ENCODE measurements around the gene ZSCAN18.
"Not testable (repeated sequence)": the region's sequence is repeated elsewhere in the genome, so short reads cannot be mapped to it uniquely, and the experiment has no call there.

The ZSCAN18 gene, protein sequence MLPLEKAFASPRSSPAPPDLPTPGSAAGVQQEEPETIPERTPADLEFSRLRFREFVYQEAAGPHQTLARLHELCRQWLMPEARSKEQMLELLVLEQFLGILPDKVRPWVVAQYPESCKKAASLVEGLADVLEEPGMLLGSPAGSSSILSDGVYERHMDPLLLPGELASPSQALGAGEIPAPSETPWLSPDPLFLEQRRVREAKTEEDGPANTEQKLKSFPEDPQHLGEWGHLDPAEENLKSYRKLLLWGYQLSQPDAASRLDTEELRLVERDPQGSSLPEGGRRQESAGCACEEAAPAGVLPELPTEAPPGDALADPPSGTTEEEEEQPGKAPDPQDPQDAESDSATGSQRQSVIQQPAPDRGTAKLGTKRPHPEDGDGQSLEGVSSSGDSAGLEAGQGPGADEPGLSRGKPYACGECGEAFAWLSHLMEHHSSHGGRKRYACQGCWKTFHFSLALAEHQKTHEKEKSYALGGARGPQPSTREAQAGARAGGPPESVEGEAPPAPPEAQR

DNA sequence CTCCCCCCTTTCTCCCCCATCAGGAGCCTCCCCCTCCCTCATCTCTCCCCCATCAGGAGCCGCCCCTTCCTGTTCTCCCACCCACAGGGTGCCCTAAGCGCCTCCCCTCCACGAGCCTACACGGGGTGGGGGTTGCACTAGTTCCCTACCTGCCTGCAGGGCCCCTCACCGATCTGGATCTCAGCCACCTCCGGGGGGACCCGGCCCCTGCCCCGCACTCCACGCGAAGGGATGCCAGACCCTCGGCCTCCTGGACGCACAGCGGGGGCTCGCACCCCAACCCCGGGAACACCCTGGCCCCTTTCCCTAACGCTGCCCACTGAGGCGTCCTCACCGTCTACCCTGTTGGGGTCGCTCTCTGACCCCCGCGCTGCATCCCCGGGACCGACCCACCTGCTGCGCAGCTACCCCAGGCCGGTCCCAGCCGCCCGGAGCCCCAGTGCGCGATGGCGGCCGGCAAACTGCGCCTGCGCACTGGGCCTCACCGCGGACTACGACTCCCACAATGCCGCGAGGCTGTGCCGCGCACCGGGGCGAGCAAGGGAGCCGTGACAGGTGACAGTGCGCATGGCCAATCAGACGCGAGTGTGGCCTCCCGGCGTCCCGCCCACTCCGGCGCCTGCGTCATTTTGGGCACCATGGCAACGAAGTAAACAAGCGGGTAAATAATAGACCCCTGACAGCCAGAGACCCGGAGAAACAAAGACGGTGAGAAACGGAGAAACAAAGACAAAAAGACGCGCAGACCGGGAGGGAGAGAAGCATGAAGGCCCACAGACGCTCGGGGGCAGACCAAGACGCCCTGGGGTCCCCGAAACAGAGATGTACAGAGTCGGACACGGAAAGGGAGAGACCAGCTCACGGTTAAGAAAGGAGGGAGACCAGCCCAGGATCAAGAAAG, at the start of gene ZSCAN18:
Gene ZSCAN18 (minus strand): TSS at position 451 of the 901 bp plus-strand sequence. CDS start 7,964 bp downstream, outside the sequence.
- peak; percentile 93 for DNase-seq

DNA sequence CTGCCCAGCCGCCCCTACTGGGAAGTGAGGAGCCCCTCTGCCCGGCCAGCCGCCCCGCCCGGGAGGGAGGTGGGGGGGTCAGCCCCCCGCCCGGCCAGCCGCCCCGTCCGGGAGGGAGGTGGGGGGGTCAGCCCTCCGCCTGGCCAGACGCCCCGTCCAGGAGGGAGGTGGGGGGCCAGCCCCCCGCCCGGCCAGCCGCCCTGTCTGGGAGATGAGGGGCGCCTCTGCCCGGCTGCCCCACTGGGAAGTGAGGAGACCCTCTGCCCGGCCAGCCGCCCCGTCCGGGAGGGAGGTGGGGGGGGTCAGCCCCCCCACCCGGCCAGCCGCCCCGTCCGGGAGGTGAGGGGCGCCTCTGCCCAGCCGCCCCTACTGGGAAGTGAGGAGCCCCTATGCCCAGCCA, 49.4 kb upstream of the ZSCAN18 start:
- not testable (repeated sequence) for DNase-seq

DNA sequence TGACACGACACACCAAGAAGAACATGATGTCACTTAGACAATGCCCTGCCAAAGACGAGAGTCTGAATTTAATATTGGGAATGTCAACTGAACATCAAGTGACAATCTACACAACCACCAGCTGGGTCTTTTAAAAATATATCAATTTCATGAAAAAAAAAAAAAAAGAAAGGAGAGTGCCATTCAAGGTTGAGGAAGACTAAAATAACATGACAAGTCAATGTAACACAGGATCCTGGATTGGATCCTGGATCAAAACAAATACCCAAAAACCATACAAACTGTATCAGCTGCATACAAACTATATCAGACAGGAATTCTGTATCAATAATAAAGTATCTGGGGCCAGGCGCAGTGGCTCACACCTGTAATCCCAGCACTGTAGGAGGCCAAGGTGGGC, 47.8 kb upstream of the ZSCAN18 start:
- DNase-seq: no peak

DNA sequence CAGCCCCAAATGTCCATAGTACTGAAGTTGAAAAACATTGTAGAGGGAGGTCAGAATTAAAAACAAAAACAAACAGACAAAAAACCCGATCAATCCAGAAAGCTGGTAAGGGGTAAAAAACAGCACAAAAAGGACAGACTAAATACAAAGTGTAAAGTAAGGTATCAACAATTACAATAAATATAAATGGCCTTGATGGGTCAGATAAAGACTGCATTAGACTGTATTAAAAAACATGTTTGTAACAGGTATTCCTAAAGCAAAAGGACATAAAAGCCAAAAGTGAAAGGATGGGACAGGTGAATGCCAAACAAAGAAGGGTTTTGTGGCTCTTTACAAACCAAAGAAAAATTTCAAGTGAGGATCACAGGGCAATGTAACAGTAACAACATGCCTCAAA, 36.2 kb upstream of the ZSCAN18 start:
- no peak for DNase-seq

DNA sequence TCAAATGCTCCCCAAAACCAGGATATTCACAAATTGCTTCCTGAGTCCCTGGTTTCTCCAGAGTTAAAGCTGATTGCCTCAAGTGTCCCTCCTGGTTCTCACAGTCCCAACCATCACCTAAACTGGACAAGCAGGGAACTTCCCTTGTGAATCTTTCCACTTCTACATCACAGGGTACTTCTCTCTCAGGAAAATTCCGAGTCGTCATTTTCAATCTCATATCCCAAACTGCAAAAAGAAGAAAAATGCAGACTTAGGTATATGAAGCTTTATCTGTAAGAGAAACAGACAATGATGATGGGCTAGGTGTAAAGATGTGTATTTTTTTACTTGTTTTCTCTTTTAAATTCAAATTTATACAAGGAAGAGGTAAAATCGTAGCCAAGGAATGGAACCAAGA, 31.3 kb upstream of the ZSCAN18 start:
- DNase-seq: no peak

DNA sequence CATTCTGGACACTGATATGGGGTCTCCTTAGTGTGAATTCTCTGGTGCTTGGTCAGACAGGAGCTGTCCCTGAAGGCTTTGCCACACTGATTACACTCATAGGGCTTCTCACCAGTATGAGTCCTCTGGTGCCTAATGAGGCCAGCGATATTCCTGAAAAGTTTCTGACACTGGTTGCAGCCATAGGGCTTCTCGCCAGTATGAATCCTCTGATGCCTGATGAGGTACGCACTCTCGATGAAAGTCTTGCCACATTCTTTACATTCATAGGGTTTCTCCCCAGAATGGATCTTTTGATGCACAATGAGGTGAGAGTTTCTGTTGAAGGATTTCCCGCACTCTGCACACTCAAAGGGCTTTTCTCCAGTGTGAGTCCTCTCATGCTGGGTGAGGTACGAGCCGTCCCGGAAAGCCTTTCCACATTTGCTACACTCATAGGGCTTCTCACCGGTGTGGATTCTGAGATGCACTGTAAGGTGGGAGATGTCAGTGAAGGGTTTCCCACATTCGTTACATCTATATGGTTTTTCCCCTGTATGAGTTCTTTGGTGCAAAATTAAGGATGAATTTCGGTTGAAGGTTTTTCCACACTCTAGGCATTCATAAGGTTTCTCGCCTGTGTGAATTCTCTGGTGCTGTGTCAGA, 30.1 kb upstream of the ZSCAN18 start:
- DNase-seq: no peak

DNA sequence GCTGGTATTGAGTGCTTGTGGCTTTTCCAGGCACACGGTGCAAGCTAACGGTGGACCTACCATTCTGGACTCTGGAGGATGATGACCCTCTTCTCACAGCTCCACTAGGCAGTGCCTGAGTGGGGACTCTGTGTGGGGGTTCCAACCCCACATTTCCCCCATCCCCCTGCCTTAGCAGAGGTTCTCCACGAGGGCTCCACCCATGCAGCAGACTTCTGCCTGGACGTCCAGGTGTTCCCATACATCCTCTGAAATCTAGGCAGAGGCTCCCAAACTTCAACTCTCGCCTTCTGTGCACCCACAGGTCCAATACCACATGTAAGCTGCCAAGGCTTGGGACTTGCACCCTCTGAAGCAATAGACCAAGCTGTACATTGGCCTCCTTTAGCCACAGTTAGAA, 25.3 kb upstream of the ZSCAN18 start:
- no peak for DNase-seq

DNA sequence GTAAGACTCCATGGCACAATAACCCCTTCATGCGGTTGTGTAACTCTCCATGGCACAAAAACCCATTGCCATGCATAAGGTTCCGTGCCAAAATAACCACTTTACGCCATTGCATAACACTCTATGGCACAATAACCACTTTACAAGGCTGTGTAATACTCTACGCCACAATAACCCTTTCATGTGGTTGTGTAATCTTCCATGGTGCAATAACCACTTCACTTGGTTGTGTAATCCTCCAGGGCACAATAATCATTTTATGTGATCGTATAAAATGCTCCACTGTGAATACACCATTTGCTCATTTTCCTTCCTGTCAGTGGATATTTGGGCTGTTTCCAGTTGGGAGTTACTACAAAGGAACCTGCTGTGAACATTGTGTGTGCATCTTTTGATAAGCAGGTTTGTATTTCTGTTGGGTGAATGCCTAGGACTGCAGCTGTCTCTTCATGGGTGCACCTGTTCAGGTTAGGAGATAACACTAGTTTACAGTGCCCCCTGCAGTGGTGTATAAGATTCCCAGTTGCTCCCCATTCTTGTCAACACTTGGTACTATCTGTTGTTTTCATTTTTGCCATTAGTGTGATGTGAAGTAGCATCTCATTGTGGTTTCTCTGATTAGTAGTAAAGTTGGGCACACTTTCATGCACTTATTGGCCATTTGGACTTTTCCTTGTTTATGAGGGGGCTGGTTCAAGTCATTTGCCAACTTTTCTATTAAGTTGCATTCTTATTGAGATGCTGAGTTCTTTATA, 21.1 kb upstream of the ZSCAN18 start:
- no peak for DNase-seq

DNA sequence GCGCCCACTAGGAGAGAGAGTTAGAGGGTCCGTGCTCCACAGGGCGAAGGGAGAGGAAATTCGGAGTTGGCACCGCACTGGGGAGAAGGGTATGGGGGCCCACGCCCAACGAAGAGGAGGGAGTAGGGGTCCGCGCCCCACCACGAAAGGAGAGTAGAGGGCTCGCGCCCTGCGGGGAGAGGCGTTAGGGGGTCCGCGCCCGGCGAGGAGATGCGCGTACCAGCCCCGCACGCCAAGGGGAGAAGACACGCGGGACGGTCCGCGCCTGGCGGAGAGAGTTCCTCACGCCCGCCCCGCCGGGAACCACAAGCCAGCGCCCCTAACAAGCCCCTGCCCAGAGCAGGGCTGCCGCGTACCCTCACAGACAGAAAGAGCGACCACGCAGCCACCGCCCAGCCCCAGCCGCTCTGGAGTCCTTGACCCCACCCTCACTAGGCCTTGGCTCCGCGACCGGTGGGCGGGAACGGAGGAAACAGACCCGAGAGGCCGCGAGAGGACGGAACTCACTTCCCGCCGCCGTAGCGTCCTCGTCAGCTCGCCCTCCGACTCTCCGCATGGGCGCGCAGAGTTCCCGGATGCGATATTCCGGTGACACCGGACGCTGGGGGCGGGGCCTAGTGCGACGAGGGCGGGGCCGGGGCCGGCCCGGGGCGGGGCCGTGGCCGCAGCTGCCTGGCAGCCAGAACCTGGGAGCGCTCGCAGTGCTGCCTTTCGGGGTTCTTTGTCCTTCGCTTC, 20.0 kb upstream of the ZSCAN18 start:
- DNase-seq: no peak

DNA sequence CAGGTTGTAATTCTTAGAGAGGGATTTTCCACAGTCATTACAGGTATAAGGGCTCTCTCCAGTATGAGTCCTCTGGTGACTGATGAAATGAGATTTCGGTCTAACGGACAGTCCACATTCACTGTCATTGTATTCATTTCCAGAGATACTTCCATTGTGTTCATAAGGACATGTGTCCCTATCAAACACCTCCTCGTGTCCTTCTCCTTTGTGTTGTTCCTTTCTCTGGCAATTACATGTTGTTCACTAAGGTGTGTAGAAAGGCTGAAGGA, 10.5 kb upstream of the ZSCAN18 start:
- DNase-seq: no peak

DNA sequence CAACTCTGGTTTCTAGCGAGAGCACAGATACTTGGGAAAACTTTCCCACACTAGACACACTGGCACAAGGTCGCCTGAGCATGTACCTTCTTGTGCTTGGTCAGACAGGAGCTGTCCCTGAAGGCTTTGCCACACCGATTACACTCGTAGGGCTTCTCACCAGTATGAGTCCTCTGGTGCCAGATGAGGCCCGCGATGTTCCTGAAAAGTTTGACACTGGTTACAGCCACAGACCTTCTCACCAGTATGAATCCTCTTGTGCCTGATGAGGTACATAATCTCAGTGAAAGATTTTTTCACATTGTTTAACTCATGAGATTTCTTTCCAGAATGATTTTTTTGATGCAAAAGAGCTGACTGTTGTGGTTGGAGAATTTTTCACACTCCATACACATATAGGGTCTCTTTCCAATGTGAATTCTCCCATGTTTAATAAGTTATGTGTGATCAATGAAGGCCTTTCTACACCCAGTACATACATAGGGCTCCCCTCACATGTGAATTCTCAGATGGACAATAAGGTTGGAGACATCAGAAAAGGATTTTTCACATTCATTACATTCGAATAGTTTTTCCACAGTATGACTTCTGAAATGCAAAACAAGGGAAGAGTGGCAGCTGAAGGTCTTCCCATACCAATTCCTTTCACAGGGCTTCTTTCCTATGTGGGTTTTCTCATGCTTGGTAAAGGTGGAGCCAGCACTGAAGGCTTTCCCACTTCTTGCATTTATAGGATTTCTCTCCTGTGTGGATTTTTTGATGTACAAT, 9.9 kb upstream of the ZSCAN18 start:
- no peak for DNase-seq

DNA sequence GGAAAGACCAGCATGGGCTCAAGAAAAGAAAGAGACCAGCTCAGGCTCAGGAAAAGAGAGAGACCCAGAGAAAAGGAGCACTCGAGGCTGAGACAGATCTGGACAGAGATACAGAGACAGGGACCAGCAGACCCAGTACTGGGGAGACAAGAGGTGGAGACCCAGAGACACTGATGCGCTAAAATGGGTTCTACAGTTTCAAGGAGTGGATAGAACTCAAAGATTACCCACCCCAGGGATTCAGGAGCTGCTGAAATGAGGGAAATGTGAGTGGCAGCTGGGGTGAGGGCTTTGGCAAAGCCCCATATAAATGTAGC, 609 bp upstream of the ZSCAN18 start:
- DNase-seq: no peak

DNA sequence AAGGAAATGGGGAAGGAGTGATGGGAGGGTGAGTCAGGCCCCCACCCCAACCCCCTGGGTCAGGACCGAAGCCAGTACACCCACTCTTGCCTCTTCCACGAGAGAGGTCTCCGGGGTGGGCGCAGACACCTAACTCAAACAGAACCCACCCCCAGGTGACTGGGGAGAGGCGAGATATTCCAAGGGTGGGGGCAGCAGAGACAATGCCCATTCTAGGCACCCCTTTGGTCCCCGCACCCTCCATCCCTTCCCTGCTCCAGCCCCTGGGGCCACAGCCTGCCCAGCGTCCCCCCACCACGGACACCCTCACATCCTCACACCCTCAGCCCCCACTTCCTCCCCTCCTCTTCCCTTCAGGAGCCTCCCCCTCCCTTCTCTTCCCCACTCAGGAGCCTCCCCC, 682 bp downstream of the ZSCAN18 start:
- DNase-seq: no peak

DNA sequence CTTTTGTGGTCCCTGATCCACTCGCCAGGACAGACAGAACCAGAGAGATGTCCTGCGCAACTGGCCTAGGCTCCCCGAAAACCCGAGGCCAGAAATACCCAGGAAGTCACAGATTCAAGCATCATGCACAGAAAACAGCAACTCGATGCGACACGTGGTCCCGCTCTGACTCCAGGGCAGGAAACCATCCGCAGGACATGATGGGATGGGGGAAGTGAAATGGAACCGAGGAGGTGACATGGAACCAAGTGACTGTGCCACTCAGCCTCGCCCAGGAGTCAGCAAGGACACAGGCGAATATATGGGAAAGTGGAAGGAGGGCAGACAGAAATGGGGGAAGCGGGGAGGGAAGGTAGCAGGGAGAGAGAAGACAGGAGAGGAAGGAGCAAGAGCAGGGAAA, 1.1 kb downstream of the ZSCAN18 start:
- DNase-seq: no peak

DNA sequence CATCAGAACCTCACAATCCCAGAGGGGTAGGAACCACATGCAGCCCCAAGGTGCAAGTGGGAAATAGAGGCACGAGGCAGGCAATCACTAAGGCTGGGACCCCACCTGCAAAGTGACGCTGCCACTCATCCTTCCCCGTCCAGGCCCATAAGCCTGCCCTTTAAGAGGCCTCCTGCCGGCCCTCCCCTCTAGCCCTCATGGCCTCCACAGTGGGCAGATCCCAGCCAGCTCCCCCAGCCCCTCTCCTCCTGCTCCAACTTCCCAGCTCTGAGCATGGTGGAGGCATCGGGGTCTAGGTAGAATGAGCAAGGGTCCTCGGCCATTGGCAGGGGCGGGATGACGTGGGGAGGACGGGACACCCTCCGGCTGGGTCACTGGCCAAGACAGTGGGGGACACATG, 2.7 kb downstream of the ZSCAN18 start:
- no peak for DNase-seq

DNA sequence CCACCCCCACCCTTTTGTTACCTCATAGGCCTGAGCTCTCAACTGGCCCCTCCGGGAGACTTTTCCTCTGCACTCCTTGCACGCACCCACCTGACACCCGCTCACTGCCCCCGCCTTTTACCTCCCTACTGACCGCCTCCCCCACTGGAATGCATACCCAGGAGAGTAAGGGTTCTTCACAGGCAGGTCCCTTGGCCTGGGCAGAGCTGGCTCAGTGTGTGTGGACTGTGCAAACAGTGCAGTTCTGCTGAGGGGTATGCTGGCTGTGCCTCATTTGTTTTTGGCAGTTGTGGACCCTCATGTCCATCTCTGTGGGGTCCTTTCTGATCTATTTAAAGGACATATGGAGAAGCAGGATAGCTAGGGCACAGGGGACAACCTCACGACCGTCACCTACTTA, 5.0 kb downstream of the ZSCAN18 start:
- no peak for DNase-seq

DNA sequence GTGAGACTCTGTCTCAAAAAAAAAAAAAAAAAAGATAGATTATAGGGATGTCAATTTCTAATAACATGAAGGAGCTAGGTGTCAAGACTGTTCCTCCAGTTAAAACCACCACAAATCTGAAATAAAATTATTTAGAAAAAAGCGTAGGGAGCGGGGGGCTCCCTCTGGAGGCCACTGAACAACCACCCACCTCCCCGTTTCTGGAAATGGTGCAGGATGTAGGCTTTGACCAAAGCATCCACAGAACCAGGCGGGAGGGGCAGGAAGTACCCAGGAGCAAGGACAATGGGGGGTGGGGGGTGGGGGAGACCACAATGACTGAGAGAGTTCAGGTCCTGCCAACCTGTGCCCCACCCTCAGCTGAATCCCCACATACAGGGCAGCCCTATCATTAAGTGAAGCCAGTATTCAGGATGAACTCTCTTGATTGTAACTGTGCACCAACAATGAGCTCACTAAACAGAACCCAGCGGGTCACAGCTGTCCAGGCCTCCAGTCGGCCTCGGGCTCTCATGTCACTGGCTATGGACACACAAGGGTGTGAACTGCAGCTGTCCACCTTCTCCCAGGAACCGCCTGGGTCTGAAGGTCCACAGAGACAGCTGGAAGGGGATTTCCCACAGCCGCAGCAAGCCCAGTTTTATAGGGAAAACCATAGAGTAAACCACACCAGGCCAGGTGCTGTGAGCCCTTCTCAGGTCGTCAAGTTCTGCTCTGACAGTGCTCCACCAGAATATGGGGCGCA, 6.6 kb downstream of the ZSCAN18 start:
- DNase-seq: no peak

DNA sequence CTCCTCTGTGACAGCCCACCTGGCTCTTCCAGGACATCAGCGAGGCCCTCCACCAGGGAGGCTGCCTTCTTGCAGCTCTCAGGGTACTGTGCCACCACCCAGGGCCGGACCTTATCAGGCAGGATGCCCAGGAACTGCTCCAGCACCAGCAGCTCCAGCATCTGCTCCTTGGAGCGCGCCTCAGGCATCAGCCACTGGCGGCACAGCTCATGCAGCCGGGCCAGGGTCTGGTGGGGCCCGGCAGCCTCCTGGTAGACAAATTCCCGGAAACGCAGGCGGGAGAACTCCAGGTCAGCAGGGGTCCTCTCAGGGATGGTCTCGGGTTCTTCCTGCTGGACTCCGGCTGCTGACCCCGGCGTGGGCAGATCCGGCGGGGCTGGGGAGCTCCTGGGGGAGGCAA, 8.2 kb downstream of the ZSCAN18 start:
- no peak for DNase-seq

DNA sequence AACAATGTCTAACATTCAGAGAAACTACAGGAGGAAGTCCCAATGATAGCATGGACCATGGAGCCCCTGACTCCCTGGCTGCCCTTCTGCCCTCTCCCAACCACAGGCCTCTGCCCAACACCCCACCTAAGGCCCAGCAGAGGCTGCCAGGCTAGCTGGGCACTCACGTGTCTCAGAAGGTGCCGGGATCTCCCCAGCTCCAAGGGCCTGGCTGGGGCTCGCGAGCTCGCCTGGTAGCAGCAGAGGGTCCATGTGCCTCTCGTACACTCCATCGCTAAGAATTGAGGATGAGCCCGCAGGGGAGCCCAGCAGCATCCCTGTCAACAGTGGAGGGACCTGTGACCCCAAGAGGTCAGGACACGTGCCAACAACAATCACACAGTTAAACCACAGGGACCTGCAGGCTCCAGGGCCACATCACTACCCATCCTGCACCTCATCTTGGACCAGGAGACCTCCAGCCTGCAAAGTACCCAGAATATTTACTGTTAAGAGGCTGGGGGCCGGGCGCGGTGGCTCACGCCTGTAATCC, 9.4 kb downstream of the ZSCAN18 start:
- no peak for DNase-seq

Data from stimulated activated naive CD4-positive, alpha-beta T cell treated with Interleukin-2 at 50 U/mL for 16 hours (primary cell).